ENCODE results near the gene FAM174A.

FAM174A gene

GRCh38 chr5:100535060-100536005, at the start of gene FAM174A:
TSS of gene FAM174A (plus strand) at chr5:100535374. CDS start at chr5:100535531, 157 bp downstream.
- H3K27ac ChIP-seq (ENCODE audit: low read depth, low read length): peak within 1 kb of the TSS; percentile 86
- H3K9ac ChIP-seq (ENCODE audit: low read length): peak within 1 kb of the TSS; percentile 66
- H3K4me3 ChIP-seq (ENCODE audit: low read length): peak within 1 kb of the TSS; percentile 78
- peaks cover 12% of the 10 kb centered on the region for H3K4me1 ChIP-seq (ENCODE audit: control insufficient read depth, insufficient read depth, low read length)
- H3K27me3 ChIP-seq (ENCODE audit: control insufficient read depth, insufficient read depth, low read length): no peaks in the 10 kb centered on the region
- H3K36me3 ChIP-seq (ENCODE audit: control insufficient read depth, insufficient read depth, low read length): no peaks in the 10 kb centered on the region

GRCh38 chr5:100493996-100494395, 41.2 kb upstream of the FAM174A start:
- no peak overlapping the region for H3K9ac ChIP-seq (ENCODE audit: low read length)
- H3K36me3 ChIP-seq (ENCODE audit: control insufficient read depth, insufficient read depth, low read length): no peaks in the 10 kb centered on the region
- H3K4me3 ChIP-seq (ENCODE audit: low read length): no peak overlapping the region

DNA sequence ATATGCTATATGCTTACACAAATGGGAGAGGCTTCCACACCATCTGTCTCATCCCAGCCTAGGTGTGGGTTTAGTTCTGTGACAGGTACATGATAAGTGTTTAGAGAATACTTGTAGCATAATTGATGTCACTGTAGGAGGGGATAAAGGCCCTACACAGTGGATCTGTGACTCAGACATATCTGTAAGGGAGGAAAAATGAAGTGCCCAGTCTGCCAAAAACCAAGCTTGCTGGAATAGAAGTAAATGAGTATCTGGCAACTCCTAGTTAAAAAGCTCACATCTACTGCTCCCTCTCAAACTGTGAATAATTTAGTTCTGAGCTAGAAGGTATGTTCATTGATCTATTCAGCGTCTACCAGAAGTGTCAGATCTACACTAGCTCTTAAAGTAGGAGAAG, 38.9 kb upstream of the FAM174A start:
- H3K4me1 ChIP-seq (ENCODE audit: control insufficient read depth, insufficient read depth, low read length): no peaks in the 10 kb centered on the region
- H3K4me3 ChIP-seq (ENCODE audit: low read length): no peak overlapping the region
- no peaks in the 10 kb centered on the region for H3K36me3 ChIP-seq (ENCODE audit: control insufficient read depth, insufficient read depth, low read length)
- H3K27me3 ChIP-seq (ENCODE audit: control insufficient read depth, insufficient read depth, low read length): no peaks in the 10 kb centered on the region
- H3K27ac ChIP-seq (ENCODE audit: low read depth, low read length): no peak overlapping the region
- H3K9ac ChIP-seq (ENCODE audit: low read length): no peak overlapping the region

More at GRCh38 chr5:100493996-100494395, 41.2 kb upstream of the FAM174A start:
- Histone ChIP-seq H3K27me3 (ENCODE audit: control insufficient read depth, insufficient read depth, low read length) (no peaks in the 10 kb centered on the region), H3K27ac (ENCODE audit: low read depth, low read length) (no peak overlapping the region), H3K4me1 (ENCODE audit: control insufficient read depth, insufficient read depth, low read length) (no peaks in the 10 kb centered on the region)

DNA sequence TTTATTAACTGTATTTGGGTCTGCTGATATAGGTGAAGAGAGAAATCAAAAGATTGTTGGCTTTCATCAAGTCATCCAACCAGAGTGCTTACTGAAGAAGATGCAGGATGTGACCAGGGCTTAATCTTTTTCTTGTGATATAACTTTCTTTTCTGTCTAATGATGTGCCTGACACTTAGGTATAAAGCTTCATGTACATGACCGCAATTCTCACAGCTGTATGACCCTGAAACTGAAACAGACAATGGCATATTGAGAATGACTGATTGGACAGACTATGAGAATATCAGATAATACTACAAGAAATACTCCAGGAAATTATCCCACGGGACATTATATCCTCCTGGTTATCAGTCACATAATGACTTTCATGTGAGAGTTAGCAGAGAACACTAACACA, 32.5 kb upstream of the FAM174A start:
- H3K9ac ChIP-seq (ENCODE audit: low read length): no peak overlapping the region
- H3K4me1 ChIP-seq (ENCODE audit: control insufficient read depth, insufficient read depth, low read length): no peaks in the 10 kb centered on the region
- no peaks in the 10 kb centered on the region for H3K27me3 ChIP-seq (ENCODE audit: control insufficient read depth, insufficient read depth, low read length)
- H3K27ac ChIP-seq (ENCODE audit: low read depth, low read length): no peak overlapping the region
- no peak overlapping the region for H3K4me3 ChIP-seq (ENCODE audit: low read length)
- no peaks in the 10 kb centered on the region for H3K36me3 ChIP-seq (ENCODE audit: control insufficient read depth, insufficient read depth, low read length)

DNA sequence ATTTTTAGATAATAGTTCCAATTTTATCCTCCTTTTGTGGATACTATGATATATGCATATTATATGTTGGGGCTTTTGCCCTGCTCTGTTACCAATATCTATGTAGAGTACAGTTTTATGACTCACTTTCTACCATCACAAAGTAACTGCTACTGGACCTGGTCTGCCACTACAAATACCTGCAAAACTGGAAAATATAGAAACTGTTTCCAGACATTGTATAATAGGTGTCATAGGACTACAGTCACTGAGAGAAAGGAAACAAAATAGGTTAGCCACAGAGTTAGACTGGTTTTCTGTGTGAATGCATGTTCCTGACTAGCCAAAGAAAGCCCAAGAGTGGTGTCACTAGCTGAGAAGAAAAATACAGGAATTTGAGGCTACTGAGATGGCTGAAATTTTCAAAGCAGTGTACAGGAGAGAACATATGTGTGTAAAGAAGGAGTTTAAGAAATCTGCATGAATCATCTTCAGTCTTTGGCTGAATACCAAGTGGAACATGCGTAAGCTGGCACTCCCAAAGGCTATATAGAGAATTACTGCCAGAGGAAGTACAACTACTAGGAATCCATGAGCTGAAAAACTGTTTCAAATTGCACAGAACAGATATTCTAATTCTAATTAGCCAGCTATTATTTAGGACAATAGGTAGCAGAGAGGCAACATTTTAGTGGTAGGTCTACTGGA, 29.0 kb upstream of the FAM174A start:
- no peak overlapping the region for H3K4me3 ChIP-seq (ENCODE audit: low read length)
- no peaks in the 10 kb centered on the region for H3K27me3 ChIP-seq (ENCODE audit: control insufficient read depth, insufficient read depth, low read length)
- H3K27ac ChIP-seq (ENCODE audit: low read depth, low read length): no peak overlapping the region
- no peaks in the 10 kb centered on the region for H3K4me1 ChIP-seq (ENCODE audit: control insufficient read depth, insufficient read depth, low read length)
- H3K9ac ChIP-seq (ENCODE audit: low read length): no peak overlapping the region
- H3K36me3 ChIP-seq (ENCODE audit: control insufficient read depth, insufficient read depth, low read length): no peaks in the 10 kb centered on the region

- no peaks in the 10 kb centered on the region for H3K36me3 ChIP-seq (ENCODE audit: control insufficient read depth, insufficient read depth, low read length)
- H3K27ac ChIP-seq (ENCODE audit: low read depth, low read length): no peak overlapping the region
- no peak overlapping the region for H3K4me3 ChIP-seq (ENCODE audit: low read length)
- no peak overlapping the region for H3K9ac ChIP-seq (ENCODE audit: low read length)
- no peaks in the 10 kb centered on the region for H3K27me3 ChIP-seq (ENCODE audit: control insufficient read depth, insufficient read depth, low read length)
- no peaks in the 10 kb centered on the region for H3K4me1 ChIP-seq (ENCODE audit: control insufficient read depth, insufficient read depth, low read length)
Observed at GRCh38 chr5:100516285-100516684, 18.9 kb upstream of the FAM174A start.

GRCh38 chr5:100517301-100517974, 17.7 kb upstream of the FAM174A start:
- Histone ChIP-seq H3K4me3 (ENCODE audit: low read length) (no peak overlapping the region), H3K36me3 (ENCODE audit: control insufficient read depth, insufficient read depth, low read length) (no peaks in the 10 kb centered on the region), H3K27me3 (ENCODE audit: control insufficient read depth, insufficient read depth, low read length) (no peaks in the 10 kb centered on the region), H3K4me1 (ENCODE audit: control insufficient read depth, insufficient read depth, low read length) (no peaks in the 10 kb centered on the region), H3K9ac (ENCODE audit: low read length) (no peak overlapping the region), H3K27ac (ENCODE audit: low read depth, low read length) (no peak overlapping the region)

GRCh38 chr5:100518377-100518776, 16.8 kb upstream of the FAM174A start:
- Histone ChIP-seq H3K27ac (ENCODE audit: low read depth, low read length) (no peak overlapping the region), H3K27me3 (ENCODE audit: control insufficient read depth, insufficient read depth, low read length) (no peaks in the 10 kb centered on the region), H3K36me3 (ENCODE audit: control insufficient read depth, insufficient read depth, low read length) (no peaks in the 10 kb centered on the region), H3K4me1 (ENCODE audit: control insufficient read depth, insufficient read depth, low read length) (no peaks in the 10 kb centered on the region), H3K4me3 (ENCODE audit: low read length) (no peak overlapping the region), H3K9ac (ENCODE audit: low read length) (no peak overlapping the region)

DNA sequence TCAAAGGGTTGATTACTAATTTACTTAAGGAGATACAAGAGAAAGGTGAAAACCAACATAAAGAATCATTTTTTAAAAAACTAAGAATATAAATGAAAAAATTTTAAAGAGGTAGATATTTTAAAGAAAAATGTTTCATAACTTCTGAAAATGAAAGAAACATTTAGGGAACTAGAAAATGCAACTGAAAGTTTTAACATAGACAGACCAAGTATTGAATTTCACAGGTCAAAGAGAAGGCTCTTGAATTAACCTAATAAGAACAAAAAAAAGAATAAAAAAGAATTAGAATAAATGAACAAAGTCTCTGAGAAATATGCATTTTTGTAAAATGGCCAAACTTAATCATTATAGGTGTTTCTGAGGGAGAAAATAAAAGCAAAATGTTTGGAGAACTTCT, 16.1 kb upstream of the FAM174A start:
- Histone ChIP-seq H3K4me3 (ENCODE audit: low read length) (no peak overlapping the region), H3K9ac (ENCODE audit: low read length) (no peak overlapping the region), H3K27me3 (ENCODE audit: control insufficient read depth, insufficient read depth, low read length) (no peaks in the 10 kb centered on the region), H3K36me3 (ENCODE audit: control insufficient read depth, insufficient read depth, low read length) (no peaks in the 10 kb centered on the region), H3K27ac (ENCODE audit: low read depth, low read length) (no peak overlapping the region), H3K4me1 (ENCODE audit: control insufficient read depth, insufficient read depth, low read length) (no peaks in the 10 kb centered on the region)

DNA sequence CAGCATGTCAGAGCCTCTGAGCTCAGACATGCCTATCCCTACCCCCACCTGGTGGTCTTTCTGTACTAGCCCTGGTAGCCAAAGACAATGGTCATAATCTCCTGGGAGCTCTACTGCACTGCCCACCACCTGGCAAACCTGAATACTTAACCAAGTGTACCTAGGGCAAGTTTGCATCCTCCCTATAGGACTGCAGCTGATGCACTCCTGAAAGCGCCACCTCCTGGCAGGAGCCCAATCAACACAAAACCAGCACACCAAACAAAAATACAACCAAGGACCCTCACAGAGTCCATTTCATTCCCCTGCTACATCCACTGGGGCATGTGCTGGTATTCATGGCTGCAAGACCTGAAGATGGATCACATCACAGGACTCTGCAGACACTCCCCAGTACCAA, 14.8 kb upstream of the FAM174A start:
- no peaks in the 10 kb centered on the region for H3K27me3 ChIP-seq (ENCODE audit: control insufficient read depth, insufficient read depth, low read length)
- no peaks in the 10 kb centered on the region for H3K36me3 ChIP-seq (ENCODE audit: control insufficient read depth, insufficient read depth, low read length)
- H3K9ac ChIP-seq (ENCODE audit: low read length): no peak overlapping the region
- H3K4me1 ChIP-seq (ENCODE audit: control insufficient read depth, insufficient read depth, low read length): no peaks in the 10 kb centered on the region
- no peak overlapping the region for H3K4me3 ChIP-seq (ENCODE audit: low read length)
- no peak overlapping the region for H3K27ac ChIP-seq (ENCODE audit: low read depth, low read length)

DNA sequence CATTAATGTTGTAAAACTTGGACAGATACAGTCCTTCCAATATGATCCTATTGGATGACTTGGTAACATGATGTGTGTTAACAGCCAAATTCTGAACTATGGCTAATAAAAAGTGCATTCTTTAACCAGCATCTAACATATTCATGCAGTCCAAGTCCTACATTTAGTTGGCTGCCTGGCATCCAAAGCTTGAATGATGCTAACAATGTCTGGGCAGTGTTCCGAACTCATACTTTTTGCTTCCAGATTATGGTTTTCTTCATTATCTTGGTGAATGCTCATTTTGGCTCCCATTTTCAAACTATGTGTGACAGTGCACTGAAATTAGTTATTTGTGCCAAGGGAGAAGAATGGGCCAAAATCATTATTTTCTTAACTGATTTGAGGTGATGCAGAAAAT, 2.8 kb downstream of the FAM174A start:
- H3K36me3 ChIP-seq (ENCODE audit: control insufficient read depth, insufficient read depth, low read length): no peaks in the 10 kb centered on the region
- H3K9ac ChIP-seq (ENCODE audit: low read length): no peak overlapping the region
- H3K4me3 ChIP-seq (ENCODE audit: low read length): no peak overlapping the region
- H3K27me3 ChIP-seq (ENCODE audit: control insufficient read depth, insufficient read depth, low read length): no peaks in the 10 kb centered on the region
- H3K4me1 ChIP-seq (ENCODE audit: control insufficient read depth, insufficient read depth, low read length): peaks cover 12% of the 10 kb centered on the region
- H3K27ac ChIP-seq (ENCODE audit: low read depth, low read length): no peak overlapping the region

DNA sequence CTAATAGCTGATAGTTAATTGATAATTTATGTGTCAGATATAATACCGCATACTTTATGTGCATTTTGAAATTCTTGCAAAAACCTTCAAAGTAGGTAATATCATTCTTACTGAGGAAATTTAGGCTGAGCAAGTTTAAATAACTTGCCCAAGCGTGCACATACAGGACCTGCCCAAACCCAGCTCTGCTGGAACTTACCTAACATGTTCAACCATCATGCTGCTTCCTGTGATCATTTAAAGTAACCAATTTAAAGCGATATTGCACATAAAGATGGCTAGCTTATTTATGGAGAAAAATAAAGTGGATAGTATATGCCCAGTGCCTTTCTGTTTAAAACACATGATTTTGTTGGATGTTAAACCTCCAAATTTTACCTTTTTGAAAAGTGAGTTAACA, 4.3 kb downstream of the FAM174A start:
- Histone ChIP-seq H3K27me3 (ENCODE audit: control insufficient read depth, insufficient read depth, low read length) (no peaks in the 10 kb centered on the region), H3K27ac (ENCODE audit: low read depth, low read length) (no peak overlapping the region), H3K4me1 (ENCODE audit: control insufficient read depth, insufficient read depth, low read length) (peaks cover 12% of the 10 kb centered on the region), H3K9ac (ENCODE audit: low read length) (no peak overlapping the region), H3K4me3 (ENCODE audit: low read length) (no peak overlapping the region), H3K36me3 (ENCODE audit: control insufficient read depth, insufficient read depth, low read length) (no peaks in the 10 kb centered on the region)
